K562 (cell line): Measurements from ENCODE around the gene ALG6. TPM values are rescaled to one million over a fixed set of nuclear protein-coding genes. Genes with fewer than 3 reads are reported as not detected.

Source experiments
- ARID2 ChIP-seq: fragments of 450-650 bp; IDR thresholded peaks from 2 replicates; pipeline ENCODE4 v1.6.1; 2017; ENCODE audit warnings: antibody characterized with exemption, mild to moderate bottlenecking
- ATF1 ChIP-seq, 2 experiments: fragments of 450-650 bp in 1 of 2; IDR thresholded peaks; 2 replicates each; pipeline ENCODE4 v1.6.1; 2016; ENCODE audit warnings: missing compliant biosample characterization in 1 of 2, missing genetic modification characterization in 1 of 2
- GTF2B ChIP-seq: IDR thresholded peaks from 2 replicates; pipeline ENCODE4 v1.6.1; 2011; ENCODE audit not compliant: insufficient read length; ENCODE audit errors: extremely low read depth
- HCFC1 ChIP-seq: IDR thresholded peaks from 2 replicates; pipeline ENCODE4 v1.6.1; 2012; ENCODE audit warnings: low read depth, low read length, improper control_type of control experiment
- HDAC2 ChIP-seq: fragments of 450-650 bp; IDR thresholded peaks from 2 replicates; pipeline ENCODE4 v1.6.1; 2016; ENCODE audit warnings: mild to moderate bottlenecking
- KDM1A ChIP-seq, 2 experiments: fragments of 450-650 bp; IDR thresholded peaks; 2 replicates each; pipeline ENCODE4 v1.6.1; 2016; ENCODE audit warnings: mild to moderate bottlenecking in 2 of 2
- LEF1 ChIP-seq: fragments of 450-650 bp; IDR thresholded peaks from 2 replicates; pipeline ENCODE4 v1.6.1; 2016; ENCODE audit warnings: mild to moderate bottlenecking
- NCOA4 ChIP-seq: fragments of 450-650 bp; IDR thresholded peaks from 2 replicates; pipeline ENCODE4 v1.6.1; 2018; ENCODE audit warnings: mild to moderate bottlenecking; ENCODE audit not compliant: partially characterized antibody
- NCOA6 ChIP-seq: fragments of 450-650 bp; IDR thresholded peaks from 2 replicates; pipeline ENCODE4 v1.6.1; 2017; ENCODE audit warnings: mild to moderate bottlenecking
- NR2C1 ChIP-seq, 2 experiments: fragments of 450-650 bp; IDR thresholded peaks; 2 replicates each; pipeline ENCODE4 v1.6.1; 2017; ENCODE audit warnings: mild to moderate bottlenecking in 2 of 2, antibody characterized with exemption in 1 of 2, inconsistent platforms in 1 of 2, missing compliant biosample characterization in 1 of 2, missing genetic modification characterization in 1 of 2
- RB1 ChIP-seq: fragments of 450-650 bp; IDR thresholded peaks from 2 replicates; pipeline ENCODE4 v1.6.1; 2017; ENCODE audit warnings: low read depth, mild to moderate bottlenecking
- RBFOX2 ChIP-seq: fragments of 200-400 bp; formaldehyde crosslinking; IDR thresholded peaks from 2 replicates; pipeline ENCODE4 v1.6.1; 2017; ENCODE audit warnings: low read depth, mild to moderate bottlenecking, low read length, moderate library complexity
- SRSF1 ChIP-seq: fragments of 200-400 bp; formaldehyde crosslinking; IDR thresholded peaks from 2 replicates; pipeline ENCODE4 v1.6.1; 2017; ENCODE audit warnings: mild to moderate bottlenecking, low read depth, low read length, moderate library complexity
- STAT5A ChIP-seq: IDR thresholded peaks from 2 replicates; pipeline ENCODE4 v1.6.1; 2012; ENCODE audit warnings: low read length, inconsistent platforms, borderline replicate concordance
- USF2 ChIP-seq: sonication (generic); formaldehyde crosslinking; IDR thresholded peaks from 2 replicates; pipeline ENCODE4 v1.5.0; 2020; ENCODE audit warnings: missing genetic modification reagents
- ZFP30 ChIP-seq: fragments of 250-450 bp; sonication (Bioruptor Pico); IDR thresholded peaks from 2 replicates; pipeline ENCODE4 v1.8.0; 2022; ENCODE audit warnings: moderate library complexity, mild to moderate bottlenecking, inconsistent platforms, borderline replicate concordance
- ZNF175 ChIP-seq: fragments of 200-800 bp; sonication (Bioruptor generic); IDR thresholded peaks from 2 replicates; pipeline ENCODE4 v1.6.1; 2016; ENCODE audit warnings: low read depth, mild to moderate bottlenecking, missing genetic modification characterization, missing compliant biosample characterization
- ZNF3 ChIP-seq: fragments of 250-450 bp; sonication (Bioruptor Pico); IDR thresholded peaks from 2 replicates; pipeline ENCODE4 v1.5.0; 2021; ENCODE audit warnings: mild to moderate bottlenecking, moderate library complexity
- ZNF717 ChIP-seq: fragments of 250-450 bp; sonication (Bioruptor Pico); IDR thresholded peaks from 2 replicates; pipeline ENCODE4 v1.5.0; 2021
- polyA plus RNA-seq, 8 experiments: library from polyadenylated mRNA; depleted of rRNA in 4 of 8; stranded (reverse) in 5 of 8; unstranded in 3 of 8; fragments of >200 nt; fragmentation: Nextera tagmentation in 2 of 8; fragmentation: Illumina TruSeq in 1 of 8; extraction: Ambion mirVana in 2 of 8; extraction: Trizol in 1 of 8; gene quantifications; 2 replicates each; pipeline versions ENCODE4 v1.2.1 to v1.2.3, GENCODE V29; 2011 to 2014; ENCODE audit warnings: inconsistent platforms in 1 of 8, missing spikeins in 1 of 8
- total RNA-seq, 7 experiments: library from RNA; depleted of rRNA in 6 of 7; stranded (reverse); fragments of >200 nt in 6 of 7; fragmentation: Illumina TruSeq in 2 of 7; extraction: Trizol in 2 of 7; gene quantifications; 2 replicates each; pipeline versions ENCODE4 v1.2.1 to v1.2.3, GENCODE V29; 2011 to 2021; ENCODE audit warnings: low replicate concordance in 1 of 7

The ALG6 gene
- total and polyA plus RNA-seq, 9 of the 15 experiments (the other 6 are each of a cell fraction or from before 2014, with no cell fraction given): 14.6 to 35.7 (median 23.3) TPM

- TF ChIP-seq NCOA6 (no peak), ATF1 (CRISPR knock-in tag; IDR thresholded peaks at IDR 0.05) (no peak), ATF1 (tag; IDR thresholded peaks at IDR 0.05) (no peak; the same call in 1 of the 2 replicates), ARID2 (no peak), HDAC2 (no peak), KDM1A (IDR thresholded peaks at IDR 0.05) (no peak), SRSF1 (no peak), HCFC1 (no peak), USF2 (CRISPR knock-in tag) (no peak), ZFP30 (CRISPR knock-in tag) (no peak), NCOA4 (no peak), ZNF175 (CRISPR knock-in tag) (no peak), RBFOX2 (no peak), ZNF3 (CRISPR knock-in tag) (no peak), NR2C1 (IDR thresholded peaks at IDR 0.05) (no peak), NR2C1 (tag; IDR thresholded peaks at IDR 0.05) (no peak), ZNF717 (CRISPR knock-in tag) (no peak), STAT5A (peak; percentile 13; the same call in 1 of the 2 replicates), LEF1 (no peak; the same call in 1 of the 2 replicates), RB1 (no peak), GTF2B (no peak)
Measured at GRCh38 chr1:63403386-63403785, 36.0 kb downstream of the ALG6 start (continued).
